ENCODE results near the gene EXOC7. TPM values are rescaled to one million over a fixed set of nuclear protein-coding genes. Genes with fewer than 3 reads are reported as not detected.

The EXOC7 gene
- total RNA-seq, 1 experiment from 2014 or later = 126 TPM

GRCh38 chr17:76146053-76146851 is 42.7 kb upstream of the EXOC7 start:
- Mint-ChIP-seq H3K36me3 (no peaks in the 10 kb centered on the region), H3K4me3 (no peak overlapping the region), H3K27me3 (ENCODE audit: low read depth) (peaks cover 25% of the 10 kb centered on the region), H3K9me3 (no peaks in the 10 kb centered on the region), H3K4me1 (peaks cover 61% of the 10 kb centered on the region), H3K27ac (no peak overlapping the region)
- DNase-seq (ENCODE audit: low spot score) (no peak), ATAC-seq (no peak)
- TF ChIP-seq ZMAT4 (CRISPR knock-in tag; IDR thresholded peaks at IDR 0.05) = no peak
- no peak for TF ChIP-seq CTCF (IDR thresholded peaks at IDR 0.05)
- TF ChIP-seq JUN (CRISPR knock-in tag; IDR thresholded peaks at IDR 0.05) = no peak
- TF ChIP-seq, protein P1, sequence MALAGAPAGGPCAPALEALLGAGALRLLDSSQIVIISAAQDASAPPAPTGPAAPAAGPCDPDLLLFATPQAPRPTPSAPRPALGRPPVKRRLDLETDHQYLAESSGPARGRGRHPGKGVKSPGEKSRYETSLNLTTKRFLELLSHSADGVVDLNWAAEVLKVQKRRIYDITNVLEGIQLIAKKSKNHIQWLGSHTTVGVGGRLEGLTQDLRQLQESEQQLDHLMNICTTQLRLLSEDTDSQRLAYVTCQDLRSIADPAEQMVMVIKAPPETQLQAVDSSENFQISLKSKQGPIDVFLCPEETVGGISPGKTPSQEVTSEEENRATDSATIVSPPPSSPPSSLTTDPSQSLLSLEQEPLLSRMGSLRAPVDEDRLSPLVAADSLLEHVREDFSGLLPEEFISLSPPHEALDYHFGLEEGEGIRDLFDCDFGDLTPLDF (CRISPR knock-in tag; IDR thresholded peaks at IDR 0.05) = no peak
- TF ChIP-seq GRHL2 (CRISPR knock-in tag; IDR thresholded peaks at IDR 0.05; ENCODE audit: insufficient replicate concordance, severe bottlenecking) = no peak
- no peak for TF ChIP-seq ZNF425 (CRISPR knock-in tag; conservative IDR thresholded peaks at IDR 0.05)
- TF ChIP-seq, protein P2, sequence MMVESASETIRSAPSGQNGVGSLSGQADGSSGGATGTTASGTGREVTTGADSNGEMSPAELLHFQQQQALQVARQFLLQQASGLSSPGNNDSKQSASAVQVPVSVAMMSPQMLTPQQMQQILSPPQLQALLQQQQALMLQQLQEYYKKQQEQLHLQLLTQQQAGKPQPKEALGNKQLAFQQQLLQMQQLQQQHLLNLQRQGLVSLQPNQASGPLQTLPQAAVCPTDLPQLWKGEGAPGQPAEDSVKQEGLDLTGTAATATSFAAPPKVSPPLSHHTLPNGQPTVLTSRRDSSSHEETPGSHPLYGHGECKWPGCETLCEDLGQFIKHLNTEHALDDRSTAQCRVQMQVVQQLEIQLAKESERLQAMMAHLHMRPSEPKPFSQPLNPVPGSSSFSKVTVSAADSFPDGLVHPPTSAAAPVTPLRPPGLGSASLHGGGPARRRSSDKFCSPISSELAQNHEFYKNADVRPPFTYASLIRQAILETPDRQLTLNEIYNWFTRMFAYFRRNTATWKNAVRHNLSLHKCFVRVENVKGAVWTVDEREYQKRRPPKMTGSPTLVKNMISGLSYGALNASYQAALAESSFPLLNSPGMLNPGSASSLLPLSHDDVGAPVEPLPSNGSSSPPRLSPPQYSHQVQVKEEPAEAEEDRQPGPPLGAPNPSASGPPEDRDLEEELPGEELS (CRISPR knock-in tag; IDR thresholded peaks at IDR 0.05) = no peak
- TF ChIP-seq, protein P3, sequence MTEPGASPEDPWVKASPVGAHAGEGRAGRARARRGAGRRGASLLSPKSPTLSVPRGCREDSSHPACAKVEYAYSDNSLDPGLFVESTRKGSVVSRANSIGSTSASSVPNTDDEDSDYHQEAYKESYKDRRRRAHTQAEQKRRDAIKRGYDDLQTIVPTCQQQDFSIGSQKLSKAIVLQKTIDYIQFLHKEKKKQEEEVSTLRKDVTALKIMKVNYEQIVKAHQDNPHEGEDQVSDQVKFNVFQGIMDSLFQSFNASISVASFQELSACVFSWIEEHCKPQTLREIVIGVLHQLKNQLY (CRISPR knock-in tag; IDR thresholded peaks at IDR 0.05) = no peak
- no peak for TF ChIP-seq SP1 (CRISPR knock-in tag; conservative IDR thresholded peaks at IDR 0.05)
- no peak for TF ChIP-seq SMAD3 (CRISPR knock-in tag; IDR thresholded peaks at IDR 0.05; ENCODE audit: borderline replicate concordance)
- TF ChIP-seq HMGA2 (CRISPR knock-in tag; IDR thresholded peaks at IDR 0.05) = no peak
- TF ChIP-seq ZNF232 (CRISPR knock-in tag; IDR thresholded peaks at IDR 0.05) = no peak
- TF ChIP-seq RORB (CRISPR knock-in tag; IDR thresholded peaks at IDR 0.05) = no peak
- TF ChIP-seq NR2C2 (CRISPR knock-in tag; IDR thresholded peaks at IDR 0.05) = no peak
- TF ChIP-seq MYBL2 (CRISPR knock-in tag; IDR thresholded peaks at IDR 0.05) = no peak
- TF ChIP-seq SMAD4 (CRISPR knock-in tag; IDR thresholded peaks at IDR 0.05) = no peak
- TF ChIP-seq NFATC4 (CRISPR knock-in tag; IDR thresholded peaks at IDR 0.05) = no peak
- ChIA-PET POLR2A (no interaction called here), CTCF (interaction anchor here (0.6 to 7.0 kb wide), 10 partner anchors 10 to 133 kb away, joined by 3 to 41 read pairs (median 4); no protein-coding TSS in a partner anchor)

Data from WTC11 (cell line).